Measurements from ENCODE around the gene CDC25B.

Gene CDC25B

DNA sequence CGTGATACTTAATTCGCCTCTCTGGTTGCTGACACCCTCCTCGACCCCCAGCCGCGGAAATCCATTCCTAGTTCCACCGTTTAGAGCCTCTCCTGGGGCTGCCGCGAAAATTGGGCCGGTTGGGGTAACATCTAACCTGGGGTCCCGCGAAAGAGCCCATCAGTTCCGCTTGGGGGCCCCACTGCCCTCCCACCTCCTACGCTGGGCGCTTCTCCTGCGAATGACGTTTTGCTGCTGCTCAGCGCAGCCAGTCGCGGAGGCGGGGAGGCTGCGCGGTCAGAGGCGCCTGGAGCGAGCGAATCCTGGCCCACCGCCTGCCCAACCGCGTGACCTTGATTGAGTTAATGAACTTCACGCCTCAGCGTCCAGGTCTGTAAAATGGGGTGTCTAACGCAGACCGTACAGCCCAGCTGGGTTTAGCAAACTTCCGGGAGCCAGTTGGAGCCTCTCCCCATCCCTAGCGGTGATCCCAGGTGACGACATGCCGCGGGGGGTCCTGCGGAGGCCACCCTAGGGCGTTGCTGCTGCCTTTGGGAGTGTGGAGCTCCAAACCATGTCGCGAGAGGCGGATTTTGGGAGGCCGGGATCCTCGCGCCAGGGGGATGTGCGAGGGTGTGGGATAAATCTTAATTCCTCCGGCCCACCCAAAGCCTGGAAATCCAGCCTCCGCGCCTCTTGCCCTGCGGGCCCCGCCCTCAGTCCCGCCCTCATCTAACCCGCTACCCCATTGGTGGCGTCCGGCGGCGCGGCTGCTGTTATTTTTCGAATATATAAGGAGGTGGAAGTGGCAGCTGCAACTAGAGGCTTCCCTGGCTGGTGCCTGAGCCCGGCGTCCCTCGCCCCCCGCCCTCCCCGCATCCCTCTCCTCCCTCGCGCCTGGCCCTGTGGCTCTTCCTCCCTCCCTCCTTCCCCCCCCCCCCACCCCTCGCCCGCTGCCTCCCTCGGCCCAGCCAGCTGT, at the start of gene CDC25B:
Gene CDC25B (plus strand): TSS at position 800 of the 958 bp plus-strand sequence. CDS start 222 bp downstream, outside the sequence.
- no peak for TF ChIP-seq ZNF274 (IDR thresholded peaks at IDR 0.05; ENCODE audit: low read depth, low read length)
- H3K4me3 ChIP-seq (ENCODE audit: low read length): peak within 1 kb of the TSS; percentile 82

DNA sequence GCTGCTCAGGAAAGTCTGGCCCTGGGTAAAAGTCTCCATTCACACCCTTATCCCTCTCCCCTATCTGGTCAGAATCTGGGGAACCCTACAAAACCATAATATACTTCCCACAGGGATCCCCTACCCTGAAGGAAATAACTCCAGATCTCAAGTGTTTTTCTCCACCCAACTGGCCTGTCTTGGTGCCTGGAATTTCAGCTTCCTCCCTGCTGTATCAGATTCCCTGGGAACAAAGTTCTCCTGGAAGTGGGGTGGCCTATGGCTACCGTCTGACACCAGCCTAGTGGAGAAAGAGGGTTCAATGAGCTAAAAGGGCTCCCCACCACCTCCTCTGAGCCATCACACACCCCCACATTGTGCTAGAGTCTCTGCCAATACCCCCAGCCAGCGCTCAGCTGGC, 48.6 kb upstream of the CDC25B start:
- no peak for TF ChIP-seq ZNF274 (IDR thresholded peaks at IDR 0.05; ENCODE audit: low read depth, low read length)
- no peak overlapping the region for H3K4me3 ChIP-seq (ENCODE audit: low read length)

DNA sequence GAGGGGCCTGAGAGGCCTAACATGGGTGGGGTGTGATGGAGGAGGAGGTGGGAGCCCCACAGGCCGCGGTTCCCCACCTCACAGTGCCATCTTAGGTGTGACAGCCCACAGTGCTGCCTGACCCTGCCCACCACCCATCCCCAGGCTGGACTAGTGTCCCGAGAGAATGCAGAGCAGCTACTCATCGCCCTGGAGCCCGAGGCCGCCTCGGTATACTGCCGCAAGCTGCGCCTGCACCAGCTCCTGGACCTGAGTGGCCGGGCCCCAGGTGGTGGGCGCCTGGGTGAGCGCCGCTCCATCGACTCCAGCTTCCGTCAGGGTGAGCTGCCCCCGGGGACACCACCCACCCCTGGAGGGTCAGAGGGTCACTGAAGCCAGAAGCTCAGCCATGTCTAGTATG, 48.0 kb upstream of the CDC25B start:
- TF ChIP-seq ZNF274 (IDR thresholded peaks at IDR 0.05; ENCODE audit: low read depth, low read length): no peak
- no peak overlapping the region for H3K4me3 ChIP-seq (ENCODE audit: low read length)

GRCh38 chr20:3749087-3749688, 46.9 kb upstream of the CDC25B start:
- no peak for TF ChIP-seq ZNF274 (IDR thresholded peaks at IDR 0.05; ENCODE audit: low read depth, low read length)
- H3K4me3 ChIP-seq (ENCODE audit: low read length): no peak overlapping the region

DNA sequence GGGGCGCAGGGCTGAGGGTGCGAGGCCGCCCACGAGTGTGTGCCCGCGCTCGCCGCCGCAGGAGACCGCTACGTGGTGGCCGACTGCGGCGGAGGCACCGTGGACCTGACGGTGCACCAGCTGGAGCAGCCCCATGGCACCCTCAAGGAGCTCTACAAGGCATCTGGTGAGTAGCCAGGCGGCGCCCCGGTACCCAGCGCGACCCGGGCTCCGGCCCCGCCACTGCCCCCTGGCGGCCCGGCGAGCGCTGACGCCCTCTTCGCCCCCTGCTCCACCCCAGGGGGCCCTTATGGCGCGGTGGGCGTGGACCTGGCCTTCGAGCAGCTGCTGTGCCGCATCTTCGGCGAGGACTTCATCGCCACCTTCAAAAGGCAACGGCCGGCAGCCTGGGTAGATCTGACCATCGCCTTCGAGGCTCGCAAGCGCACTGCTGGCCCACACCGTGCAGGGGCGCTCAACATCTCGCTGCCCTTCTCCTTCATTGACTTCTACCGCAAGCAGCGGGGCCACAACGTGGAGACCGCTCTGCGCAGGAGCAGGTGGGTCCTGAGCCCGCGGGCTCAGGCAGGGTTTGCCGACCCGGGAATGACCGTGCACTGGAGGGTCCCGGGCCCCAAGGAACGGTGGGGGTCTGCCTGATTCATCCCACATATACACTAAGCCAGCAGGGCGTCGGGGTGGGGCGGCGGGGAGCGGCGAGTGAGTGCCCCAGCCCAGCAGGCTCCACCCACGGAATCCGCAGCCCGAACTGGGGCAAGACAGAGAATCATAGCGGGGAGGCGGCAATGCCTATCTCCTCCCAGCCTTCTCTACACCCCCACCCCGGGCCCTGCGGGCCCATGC, 46.2 kb upstream of the CDC25B start:
- TF ChIP-seq ZNF274 (IDR thresholded peaks at IDR 0.05; ENCODE audit: low read depth, low read length): no peak
- no peak overlapping the region for H3K4me3 ChIP-seq (ENCODE audit: low read length)

- H3K4me3 ChIP-seq (ENCODE audit: low read length): no peak overlapping the region
- no peak for TF ChIP-seq ZNF274 (IDR thresholded peaks at IDR 0.05; ENCODE audit: low read depth, low read length)
Observed at GRCh38 chr20:3751305-3751674, 44.8 kb upstream of the CDC25B start.

DNA sequence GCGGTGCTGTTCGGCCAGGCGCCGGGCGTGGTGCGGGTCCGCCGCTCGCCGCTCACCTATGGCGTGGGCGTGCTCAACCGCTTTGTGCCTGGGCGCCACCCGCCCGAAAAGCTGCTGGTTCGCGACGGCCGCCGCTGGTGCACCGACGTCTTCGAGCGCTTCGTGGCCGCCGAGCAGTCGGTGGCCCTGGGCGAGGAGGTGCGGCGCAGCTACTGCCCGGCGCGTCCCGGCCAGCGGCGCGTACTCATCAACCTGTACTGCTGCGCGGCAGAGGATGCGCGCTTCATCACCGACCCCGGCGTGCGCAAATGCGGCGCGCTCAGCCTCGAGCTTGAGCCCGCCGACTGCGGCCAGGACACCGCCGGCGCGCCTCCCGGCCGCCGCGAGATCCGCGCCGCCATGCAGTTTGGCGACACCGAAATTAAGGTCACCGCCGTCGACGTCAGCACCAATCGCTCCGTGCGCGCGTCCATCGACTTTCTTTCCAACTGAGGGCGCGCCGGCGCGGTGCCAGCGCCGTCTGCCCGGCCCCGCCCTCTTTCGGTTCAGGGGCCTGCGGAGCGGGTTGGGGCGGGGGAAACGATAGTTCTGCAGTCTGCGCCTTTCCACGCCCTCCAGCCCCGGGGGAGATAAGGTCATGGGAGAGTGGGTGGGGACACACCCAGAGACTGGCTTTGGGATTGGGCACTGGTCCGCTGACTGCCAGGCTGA, 44.3 kb upstream of the CDC25B start:
- no peak for TF ChIP-seq ZNF274 (IDR thresholded peaks at IDR 0.05; ENCODE audit: low read depth, low read length)
- H3K4me3 ChIP-seq (ENCODE audit: low read length): no peak overlapping the region; the same call in 1 of the 2 replicates

DNA sequence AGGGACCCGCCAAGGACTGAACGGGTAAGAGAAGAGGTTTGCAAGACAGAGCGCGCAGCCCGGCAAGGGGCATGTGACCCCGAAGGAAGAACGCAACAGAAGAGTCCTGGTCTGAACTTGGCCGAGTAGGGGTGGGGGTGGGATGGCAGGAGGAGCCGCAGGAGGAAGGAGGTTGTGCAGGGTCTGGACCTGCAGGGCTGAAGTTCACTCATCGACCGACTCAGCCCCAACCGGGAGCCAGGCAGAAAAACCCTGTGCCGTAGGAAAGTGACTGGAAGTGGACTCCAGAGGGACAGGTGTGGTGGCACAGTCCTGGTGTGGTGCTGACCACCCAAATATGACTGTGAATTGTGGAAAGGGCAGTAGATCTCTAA, 43.7 kb upstream of the CDC25B start:
- TF ChIP-seq ZNF274 (IDR thresholded peaks at IDR 0.05; ENCODE audit: low read depth, low read length): no peak
- H3K4me3 ChIP-seq (ENCODE audit: low read length): no peak overlapping the region

- no peak for TF ChIP-seq ZNF274 (IDR thresholded peaks at IDR 0.05; ENCODE audit: low read depth, low read length)
Observed at GRCh38 chr20:3753098-3753497, 43.0 kb upstream of the CDC25B start.

DNA sequence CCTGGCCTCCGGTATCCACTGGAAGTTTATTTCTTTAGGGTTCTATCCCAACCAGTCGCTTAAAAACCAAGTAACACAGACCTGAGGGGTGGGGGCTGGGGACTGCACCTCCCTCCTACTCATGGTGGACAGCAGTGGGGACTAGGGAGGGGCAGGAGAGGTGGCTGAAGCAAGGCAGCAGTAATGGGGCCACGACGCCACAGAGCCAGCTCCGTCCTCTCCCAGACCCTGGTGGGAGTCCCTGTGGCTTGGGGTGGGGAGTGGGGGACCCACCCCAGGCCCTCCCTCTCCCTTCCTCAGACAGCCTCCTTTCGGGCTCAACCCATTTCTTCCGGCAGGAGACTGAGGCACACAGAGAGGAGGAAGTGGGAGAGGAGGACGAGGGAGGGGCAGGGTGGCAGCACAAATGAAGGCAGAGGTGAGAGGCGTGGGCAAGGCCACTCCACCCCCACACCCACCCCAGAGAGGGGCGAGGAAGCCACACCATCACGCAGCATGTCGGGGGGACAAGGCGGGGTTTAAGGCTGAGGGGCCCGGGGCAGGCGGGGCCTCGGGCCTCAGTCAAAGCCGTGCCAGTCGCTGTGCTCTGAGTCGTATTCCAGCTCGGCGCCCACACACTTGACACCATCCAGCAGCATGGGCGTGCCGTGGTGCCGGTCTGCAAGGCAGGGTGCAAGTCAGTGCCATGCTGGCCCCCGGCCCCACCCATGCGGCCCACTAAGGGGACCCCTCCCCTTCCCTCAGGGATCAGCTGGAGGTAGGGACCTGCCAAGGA, 42.4 kb upstream of the CDC25B start:
- TF ChIP-seq ZNF274 (IDR thresholded peaks at IDR 0.05; ENCODE audit: low read depth, low read length): no peak
- H3K4me3 ChIP-seq (ENCODE audit: low read length): no peak overlapping the region

More at GRCh38 chr20:3753098-3753497, 43.0 kb upstream of the CDC25B start:
- H3K4me3 ChIP-seq (ENCODE audit: low read length): no peak overlapping the region

DNA sequence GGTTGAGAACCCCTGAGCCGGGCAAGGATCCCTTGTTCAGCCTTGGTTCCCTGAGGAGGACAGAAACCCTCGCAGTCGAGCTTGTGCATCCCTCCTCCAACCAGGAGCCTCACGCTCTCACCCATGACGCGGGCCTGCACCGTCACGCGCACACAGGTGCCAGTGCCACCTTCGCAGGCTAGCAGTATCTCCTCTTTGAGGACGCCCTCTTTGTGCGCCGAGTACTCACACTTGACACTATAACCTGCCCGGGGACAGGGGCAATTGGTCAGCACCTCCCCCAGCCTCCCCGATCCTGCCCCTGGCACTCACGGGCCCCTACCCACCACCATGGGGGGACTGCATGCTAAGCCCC, 41.9 kb upstream of the CDC25B start:
- no peak overlapping the region for H3K4me3 ChIP-seq (ENCODE audit: low read length)
- no peak for TF ChIP-seq ZNF274 (IDR thresholded peaks at IDR 0.05; ENCODE audit: low read depth, low read length)

GRCh38 chr20:3755269-3755668, 40.8 kb upstream of the CDC25B start:
- H3K4me3 ChIP-seq (ENCODE audit: low read length): no peak overlapping the region
- no peak for TF ChIP-seq ZNF274 (IDR thresholded peaks at IDR 0.05; ENCODE audit: low read depth, low read length)

- TF ChIP-seq ZNF274 (IDR thresholded peaks at IDR 0.05; ENCODE audit: low read depth, low read length): no peak
- no peak overlapping the region for H3K4me3 ChIP-seq (ENCODE audit: low read length)
Observed at GRCh38 chr20:3755814-3756480, 40.2 kb upstream of the CDC25B start.

Measured in GM08714 (cell line).